NOMO-1 treated with dmso at 0.1 percent for 144 hours (cell line): ENCODE measurements around the gene WDR27.

ENCODE experiments used
- DNase-seq: peaks from one replicate; lab custom pipeline; 2025; ENCODE audit not compliant: unreplicated experiment; lab: John Stamatoyannopoulos, UW

WDR27 gene

DNA sequence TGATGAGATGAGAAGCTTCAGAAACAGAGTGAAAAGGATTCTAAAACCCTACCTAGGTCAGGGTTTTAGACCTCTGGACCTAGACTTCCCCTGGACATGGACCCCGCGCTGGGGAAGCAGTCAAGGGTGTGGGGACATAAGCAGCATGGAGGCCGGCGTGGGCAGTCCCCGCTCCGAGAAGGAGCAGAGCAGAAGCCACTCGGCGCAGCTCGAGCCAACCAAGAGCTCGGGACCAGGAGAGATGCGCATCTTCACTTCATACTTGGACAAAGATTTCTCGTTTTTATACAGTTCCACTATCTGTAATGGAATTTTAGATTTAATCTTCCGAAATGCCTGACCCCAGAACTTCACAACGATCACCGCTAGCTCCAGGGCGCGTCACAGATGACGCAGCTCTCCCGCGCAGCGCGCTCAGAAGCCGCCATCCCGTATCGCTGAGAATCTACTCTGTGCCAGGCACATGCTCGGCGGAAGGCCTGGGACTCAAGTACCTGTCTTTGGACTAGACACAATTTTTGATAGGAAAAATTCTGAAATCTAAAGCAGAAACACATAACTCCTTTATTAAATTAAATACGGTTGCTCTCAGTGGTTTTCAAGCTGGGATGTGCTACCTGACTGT is 60.3 kb downstream of the WDR27 start:
- no peak for DNase-seq

DNA sequence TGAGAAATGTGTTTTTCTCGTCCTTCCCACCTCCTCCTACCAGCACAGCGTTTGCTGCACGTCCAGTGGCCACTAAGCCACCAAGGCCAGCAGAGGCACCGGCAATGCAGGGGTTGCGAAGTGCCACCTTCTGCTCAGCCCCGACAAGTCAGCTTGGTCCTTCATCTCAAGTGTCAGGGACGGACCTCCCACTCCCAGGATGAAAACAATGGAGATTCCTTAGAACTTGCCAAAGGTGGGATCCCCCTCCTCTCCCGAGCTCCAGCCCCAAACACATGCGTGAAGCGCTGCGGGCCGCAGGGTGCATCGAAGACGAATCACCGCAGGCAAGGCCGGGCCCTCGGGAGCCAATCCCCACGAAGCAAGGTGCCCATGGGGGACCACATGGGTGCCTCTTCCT is 60.8 kb downstream of the WDR27 start:
- no peak for DNase-seq

DNA sequence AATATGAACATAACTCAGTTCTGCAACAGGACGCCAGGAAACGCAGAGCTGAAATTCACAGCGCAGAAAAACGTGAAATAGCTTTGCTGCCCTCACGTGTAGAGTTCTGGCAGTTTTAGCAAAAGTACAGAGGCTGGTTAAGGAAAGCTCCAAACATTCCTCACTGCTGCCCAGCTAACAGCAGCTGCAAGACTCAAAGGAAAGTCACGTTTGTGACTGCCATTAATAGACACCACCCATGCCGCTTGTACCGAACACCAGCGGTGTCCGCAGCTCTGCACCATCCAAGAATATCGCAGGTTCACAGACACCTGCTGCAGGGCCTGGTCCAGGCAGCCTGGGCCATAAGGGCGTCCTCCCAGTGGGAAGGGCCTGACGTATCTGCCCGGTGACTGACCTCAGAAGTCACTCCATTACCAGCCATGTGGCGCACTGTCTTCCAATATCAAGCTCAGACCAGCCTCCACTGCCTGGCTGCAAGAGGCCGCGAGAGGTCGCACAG is 61.4 kb downstream of the WDR27 start:
- DNase-seq: no peak

DNA sequence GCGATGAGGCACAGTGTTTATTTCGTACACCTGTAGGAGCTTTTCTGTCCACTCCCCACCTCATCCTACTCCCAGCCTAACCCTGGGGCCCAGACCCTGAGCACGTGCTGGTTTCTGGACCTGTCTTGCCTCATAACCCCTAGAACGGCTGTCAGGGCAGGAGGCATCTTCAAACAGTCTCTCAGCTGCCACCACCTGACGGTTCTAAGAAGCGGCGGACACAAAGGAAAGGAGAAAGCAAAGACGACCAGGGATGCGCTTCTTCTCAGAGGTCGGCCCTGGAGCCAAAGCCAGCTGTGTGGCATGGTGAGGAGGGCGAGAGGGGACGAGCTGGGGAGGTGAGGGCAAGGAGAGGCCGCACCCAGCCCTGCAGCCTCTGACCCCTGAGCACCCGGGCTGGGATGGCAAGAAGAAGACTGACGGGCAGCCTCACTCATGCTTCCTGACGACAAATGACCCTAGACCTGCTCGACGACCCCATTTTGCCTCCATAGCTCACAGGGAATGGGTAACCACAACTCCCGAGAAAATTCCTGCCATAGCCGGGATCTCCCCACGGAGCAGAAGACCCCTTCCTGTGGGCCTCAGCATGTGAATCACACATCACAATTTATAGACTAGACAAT is 62.1 kb downstream of the WDR27 start:
- DNase-seq: no peak

DNA sequence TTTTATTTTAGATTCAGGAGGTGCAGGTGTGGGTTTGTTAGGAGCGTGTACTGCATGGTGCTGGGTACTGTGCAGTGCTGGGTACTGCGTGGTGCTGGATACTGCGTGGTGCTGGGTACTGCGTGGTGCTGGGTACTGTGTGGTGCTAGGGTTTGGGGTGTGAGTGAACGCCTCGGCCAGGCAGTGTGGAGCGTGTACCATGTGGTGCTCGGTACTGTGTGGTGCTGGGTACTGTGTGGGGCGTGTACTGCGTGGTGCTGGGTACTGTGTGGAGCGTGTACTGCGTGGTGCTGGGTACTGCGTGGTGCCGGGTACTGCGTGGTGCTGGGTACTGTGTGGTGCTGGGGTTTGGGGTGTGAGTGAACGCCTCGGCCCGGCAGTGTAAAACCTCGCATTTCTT is 62.9 kb downstream of the WDR27 start:
- DNase-seq: no peak

DNA sequence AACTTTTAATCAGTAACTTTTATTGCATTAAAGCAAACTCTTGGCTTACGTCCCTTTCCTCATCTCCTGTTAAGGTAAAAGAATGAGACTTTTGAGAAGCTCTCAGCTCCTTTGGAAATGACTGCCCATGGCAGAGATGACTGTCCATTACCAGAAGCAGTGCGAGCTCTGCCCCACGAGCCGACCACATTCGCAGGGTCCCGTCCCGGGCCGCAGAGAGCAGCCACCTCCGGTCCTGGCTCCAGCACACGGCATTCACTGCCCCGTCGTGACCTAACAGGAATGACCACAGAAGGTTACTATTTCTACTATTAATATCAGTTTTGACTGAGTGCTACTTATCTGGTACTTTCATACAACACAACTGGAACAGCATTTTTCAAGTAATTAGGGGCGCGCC is 63.4 kb downstream of the WDR27 start:
- no peak for DNase-seq

DNA sequence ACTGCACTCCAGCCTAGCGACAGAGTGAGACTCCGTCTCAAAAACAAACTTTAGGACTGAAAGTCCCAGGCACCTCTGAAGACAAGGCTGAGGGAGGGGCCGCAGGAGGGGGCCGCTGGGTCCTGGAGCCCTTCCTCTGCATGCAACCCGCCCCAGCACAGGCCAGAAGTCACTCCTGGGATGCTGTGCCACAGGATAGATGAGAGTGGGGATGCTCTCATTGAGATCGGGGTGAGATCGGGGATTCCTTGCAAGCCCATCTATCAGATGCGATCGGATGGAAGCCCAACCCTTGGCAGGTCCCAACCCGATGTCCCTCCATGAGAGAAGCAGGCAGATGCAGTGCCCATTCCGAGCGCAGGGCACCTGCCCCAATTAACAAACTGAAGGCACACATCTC is 66.5 kb downstream of the WDR27 start:
- no peak for DNase-seq

DNA sequence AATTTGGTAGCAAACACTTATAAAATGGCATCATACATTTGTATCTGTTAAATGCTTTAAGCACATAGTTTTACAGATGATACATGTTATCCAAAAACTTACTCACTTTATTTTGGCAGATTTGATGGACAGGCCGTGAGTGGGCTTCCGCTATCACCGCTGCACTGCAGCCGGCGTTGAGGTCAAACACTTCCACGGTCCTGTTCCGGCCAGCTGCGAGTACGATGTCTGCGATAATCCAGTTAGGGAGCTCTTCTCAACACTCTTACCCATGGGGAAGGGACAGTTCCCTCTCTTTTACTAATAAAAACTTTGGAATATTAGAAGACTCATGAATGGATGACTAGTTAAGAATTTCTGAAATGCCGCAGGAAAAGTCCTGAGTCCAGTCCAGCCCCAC is 69.0 kb downstream of the WDR27 start:
- no peak for DNase-seq

DNA sequence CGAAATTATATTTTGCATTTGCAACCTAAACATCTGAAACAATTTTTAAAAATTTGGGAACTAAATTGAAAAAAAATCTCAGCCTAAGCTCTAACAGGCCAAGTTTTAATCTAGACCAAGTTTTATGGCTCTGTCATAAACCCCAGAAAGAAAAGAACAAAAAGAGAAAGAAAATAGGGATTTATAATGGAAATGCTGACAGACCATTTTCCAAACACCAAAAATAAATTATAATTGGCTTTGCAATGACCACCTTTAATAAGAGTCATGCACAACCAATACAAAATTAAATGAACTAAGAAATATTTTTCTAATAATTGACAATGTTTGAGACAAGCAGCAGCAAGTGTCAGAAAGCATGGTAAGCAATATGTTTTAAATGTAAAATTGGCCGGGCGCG is 72.6 kb downstream of the WDR27 start:
- DNase-seq: no peak

DNA sequence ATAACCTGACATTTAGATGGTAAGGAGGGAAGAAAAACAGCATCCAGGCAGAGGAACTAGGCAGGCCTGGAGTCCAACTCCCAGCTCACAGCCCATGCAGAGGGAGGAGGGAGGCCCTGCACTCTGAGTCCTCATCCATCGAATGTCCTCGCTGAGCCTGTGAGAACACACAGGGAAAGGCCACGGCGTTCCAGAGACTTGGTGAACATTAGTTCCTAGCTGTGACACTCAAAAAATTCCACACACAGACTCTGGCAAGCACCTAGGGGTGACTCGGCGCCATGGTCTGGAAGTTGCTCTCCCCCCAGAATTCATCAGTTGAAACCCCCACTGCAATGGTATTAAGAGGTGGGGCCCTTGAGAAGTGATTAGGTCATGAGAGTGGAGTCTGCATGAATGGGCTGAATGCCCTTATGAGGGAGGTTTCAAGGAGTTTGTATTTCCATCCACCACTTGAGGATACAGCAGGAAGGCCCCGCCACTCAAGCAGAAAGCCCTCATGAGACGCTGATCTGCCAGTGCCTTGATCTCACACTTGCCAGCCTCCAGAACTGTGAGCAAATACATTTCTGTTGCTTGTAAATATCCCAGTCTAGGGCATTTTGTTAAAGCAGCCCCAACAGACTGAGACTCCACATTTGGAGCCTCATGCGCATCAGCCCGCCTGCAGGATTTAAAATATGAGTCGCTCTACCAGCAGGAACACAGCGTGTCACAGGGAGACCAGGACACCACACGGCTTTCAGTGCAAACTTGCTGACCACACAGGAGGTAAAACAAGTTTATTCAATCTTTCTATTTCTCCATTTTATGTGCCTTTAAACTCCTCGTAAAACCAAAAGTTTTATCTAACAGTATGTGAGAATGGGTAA is 73.9 kb downstream of the WDR27 start:
- DNase-seq: no peak

DNA sequence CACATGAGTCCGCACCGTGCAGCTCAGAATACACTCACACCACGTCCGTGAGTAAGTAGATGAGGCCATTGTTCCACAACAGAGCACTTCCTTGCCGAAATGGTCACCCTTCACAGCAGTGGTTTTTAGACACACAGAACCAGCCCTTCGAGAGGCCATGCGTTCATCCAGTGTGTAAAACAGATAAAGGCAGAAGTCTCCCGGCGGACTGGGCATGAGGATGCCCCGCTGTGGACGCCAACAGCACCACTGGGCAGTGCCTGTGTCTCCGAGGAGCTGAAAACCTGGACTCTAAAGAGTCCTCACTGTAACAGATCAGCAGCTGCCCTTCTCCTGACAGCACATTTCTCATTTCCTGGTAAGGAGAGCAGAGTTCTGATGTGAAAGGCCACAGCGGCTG is 75.2 kb downstream of the WDR27 start:
- no peak for DNase-seq

DNA sequence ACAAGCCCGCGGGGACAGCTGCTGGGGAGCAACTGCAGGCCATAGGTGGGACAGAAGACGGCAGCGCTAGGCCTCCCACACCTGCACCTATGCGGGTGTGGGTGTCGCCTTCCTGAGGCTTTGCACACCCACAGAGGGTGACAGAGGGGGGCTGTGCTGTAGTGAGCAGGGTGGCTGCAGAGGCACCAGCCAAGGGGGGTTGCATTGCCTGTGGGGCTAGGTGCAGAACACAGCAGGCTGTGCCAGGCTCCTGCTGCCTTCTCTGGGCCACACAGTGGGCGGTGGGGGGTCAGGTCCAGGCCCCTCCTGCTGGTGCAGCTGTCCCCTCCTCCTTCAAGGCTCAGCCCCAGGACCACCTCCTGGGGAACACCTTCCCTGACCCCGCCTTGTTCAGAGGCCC is 75.7 kb downstream of the WDR27 start:
- DNase-seq: no peak

DNA sequence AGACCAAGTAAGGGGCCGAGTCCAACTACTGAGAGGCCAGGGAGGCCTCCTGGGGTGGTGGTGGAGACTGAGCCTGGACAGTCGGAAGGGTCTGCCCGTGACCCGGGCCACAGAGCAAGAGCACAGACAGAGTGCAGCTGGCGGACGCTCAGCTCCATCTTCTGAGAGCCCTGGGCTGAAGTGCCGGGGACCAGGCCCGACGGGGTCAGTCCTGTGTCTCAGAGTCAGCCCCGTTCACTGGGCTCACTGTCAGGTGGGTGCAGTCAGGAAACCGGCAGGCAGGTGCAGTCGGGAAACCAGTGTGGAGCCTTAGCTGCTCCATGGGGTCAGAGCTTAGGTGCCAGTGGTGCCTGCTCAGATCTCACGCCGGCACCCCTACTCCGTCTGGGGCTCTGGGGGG is 76.5 kb downstream of the WDR27 start:
- no peak for DNase-seq

DNA sequence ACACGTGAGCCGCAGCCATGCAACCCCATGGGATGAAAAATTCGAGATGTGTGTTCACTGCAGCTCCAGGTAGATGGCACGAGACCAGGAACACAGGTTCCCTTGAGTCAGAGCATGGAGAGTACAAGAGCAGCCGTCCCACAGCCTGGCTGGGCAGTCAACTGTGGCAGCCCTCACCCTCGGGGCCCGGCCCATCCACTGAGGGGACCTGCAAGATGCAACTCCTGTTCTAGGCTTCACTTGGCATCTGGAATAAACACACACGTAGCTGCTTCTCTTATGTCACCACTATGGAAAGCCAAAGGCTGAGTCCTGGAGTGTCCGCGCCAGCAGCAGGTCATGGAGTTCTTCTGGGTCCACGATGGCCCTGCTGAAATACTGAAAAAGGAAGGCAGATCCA is 77.0 kb downstream of the WDR27 start:
- no peak for DNase-seq

DNA sequence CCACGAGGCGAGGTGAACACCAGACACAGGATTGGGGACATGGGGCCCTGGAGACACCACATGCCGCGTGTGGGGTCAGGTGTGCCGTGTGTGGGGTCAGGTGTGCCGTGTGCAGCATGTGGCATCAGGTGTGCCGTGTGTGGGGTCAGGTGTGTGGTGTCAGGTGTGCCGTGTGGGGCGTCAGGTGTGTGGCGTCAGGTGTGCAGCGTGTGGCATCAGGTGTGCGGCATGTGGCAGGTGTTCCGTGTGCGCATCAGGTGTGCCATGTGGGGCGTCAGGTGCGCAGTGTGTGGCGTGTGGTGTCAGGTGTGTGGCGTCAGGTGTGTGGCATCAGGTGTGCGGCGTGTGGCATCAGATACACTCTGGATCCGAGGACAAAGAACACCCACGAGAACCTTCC is 77.9 kb downstream of the WDR27 start:
- DNase-seq: no peak

DNA sequence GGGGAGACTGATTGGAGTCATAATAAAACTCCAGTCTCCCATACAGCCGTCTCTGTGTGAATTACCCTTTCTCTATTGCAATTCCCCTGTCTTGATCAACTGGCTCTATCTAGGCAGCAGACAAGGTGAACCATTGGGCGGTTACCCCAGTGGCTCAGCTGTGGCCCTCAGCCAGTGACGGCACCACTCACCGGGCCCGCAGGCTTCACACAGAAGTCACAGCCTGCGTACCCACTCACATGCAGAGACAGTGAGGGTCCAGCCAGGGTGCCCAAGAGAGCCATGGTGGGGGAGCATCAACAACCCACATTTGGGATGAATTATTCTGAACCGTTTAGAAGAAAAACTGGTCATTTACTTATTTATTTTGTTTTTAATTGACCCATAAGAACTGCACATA is 78.5 kb downstream of the WDR27 start:
- no peak for DNase-seq

DNA sequence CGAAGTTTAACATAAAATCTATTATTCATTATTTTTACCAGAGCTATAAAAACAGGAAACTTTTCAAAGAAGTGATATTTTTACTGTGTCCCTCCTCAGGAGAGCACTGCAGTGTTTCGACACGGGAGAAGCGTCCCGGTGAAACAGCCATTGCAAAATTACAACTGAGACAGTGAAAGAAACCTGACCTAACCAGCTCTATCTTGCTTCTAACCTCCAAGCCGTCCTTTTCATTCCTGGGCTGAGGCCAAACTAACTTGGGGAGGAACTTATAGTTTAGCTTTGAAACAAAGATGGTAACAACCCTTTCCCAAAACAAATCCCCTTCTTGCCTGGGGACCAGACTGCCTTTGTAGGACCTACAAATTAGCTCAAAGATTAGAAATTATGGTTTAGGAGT is 79.2 kb downstream of the WDR27 start:
- no peak for DNase-seq

DNA sequence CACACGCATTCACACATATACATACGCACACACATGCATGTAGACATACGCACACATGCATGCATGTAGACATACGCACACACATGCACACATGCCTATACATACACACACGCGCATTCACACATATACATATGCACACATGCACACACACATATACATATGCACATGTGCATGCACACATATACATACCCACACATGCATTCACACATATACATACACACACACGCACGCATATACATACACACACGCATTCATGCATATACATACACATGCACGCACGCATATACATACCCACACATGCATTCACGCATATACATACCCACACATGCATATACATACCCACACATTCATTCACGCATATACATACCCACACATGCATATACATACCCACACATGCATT is 80.5 kb downstream of the WDR27 start:
- DNase-seq: no peak

DNA sequence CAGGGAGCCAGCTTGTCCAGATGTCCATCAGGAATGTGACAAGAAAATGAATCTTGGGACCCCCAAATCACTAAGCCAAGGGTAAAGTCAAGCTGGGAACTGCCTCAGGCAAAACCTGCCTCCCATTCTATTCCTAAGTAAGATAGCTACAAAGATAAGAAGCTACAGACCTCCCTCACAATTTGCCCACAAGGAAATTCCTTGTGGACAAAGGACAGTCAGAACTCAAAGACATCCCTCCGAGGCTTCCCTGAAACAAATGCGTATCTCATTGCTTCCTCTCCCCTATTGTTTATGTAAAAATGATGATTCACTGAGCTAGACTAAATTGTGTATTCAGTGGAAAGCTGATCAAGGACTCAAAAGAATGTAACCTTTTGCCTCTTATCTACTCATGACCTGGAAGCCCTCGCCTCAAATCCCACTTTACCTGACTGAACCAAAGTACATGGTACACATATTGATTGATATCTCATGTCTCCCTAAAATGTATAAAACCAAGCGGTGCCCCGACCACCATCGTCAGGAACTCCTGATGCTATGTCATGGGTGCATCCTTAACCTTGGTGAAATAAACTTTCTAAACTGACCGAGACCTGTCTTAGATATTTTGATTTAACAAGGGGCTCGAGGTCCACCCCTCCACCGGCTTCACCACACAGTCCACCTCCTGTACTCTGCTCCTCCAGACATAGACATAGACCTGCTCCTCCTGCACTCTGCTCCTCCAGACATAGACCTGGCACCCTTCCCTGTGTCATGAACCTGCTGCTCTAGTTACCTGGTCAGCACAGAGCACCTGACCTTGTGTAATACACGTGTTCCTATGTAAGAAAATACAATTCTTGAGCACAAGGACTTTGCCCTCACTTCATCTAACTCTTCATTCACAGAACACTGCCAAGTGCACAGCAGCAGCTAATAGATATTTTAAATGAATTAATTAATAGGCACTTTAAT is 81.4 kb downstream of the WDR27 start:
- no peak for DNase-seq

DNA sequence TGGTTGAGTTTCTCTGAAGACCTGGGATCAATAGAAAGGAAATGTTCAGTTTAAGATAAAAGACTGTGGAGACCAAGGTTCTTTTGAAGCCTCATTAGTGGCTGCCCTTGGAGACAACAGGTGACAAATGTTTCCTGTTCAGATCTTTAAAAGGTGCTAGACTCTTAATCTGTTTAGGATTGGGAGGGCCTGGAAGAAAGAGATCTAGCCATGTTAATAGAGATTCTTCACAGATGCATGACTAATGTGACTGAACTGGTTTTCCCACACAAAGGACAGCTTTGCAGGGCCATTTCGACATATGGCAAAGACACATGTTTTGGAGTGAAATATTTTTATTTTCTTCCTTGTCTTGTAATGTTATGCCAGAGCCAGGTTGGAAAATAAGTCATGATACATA is 82.2 kb downstream of the WDR27 start:
- no peak for DNase-seq
